ENCODE data around the gene CES2. TPM values are rescaled to one million over a fixed set of nuclear protein-coding genes. Genes with fewer than 3 reads are reported as not detected.

Gene CES2
- total and polyA plus RNA-seq, 2 of the 8 experiments (the other 6 are each of a cell fraction or from before 2014, with no cell fraction given), result 8.6 to 14.7 TPM

GRCh38 chr16:66894948-66895688 lies 40.2 kb upstream of the CES2 start:
- H2BK5ac ChIP-seq (ENCODE audit: low read depth, low read length), result no peak overlapping the region
- H3K27me3 ChIP-seq (replicated peaks in 1 of 4; ENCODE audit: control insufficient read depth in 3 of 4, extremely low read depth in 1 of 4, insufficient read depth in 3 of 4, low read length in 3 of 4), result no peaks in the 10 kb centered on the region; a peak in 1 of 7 replicates
- H3K9me3 ChIP-seq (ENCODE audit: insufficient read depth in 2 of 2, low read depth in 1 of 2, low read length in 1 of 2), result no peaks in the 10 kb centered on the region
- no peak overlapping the region for H3K27ac ChIP-seq (ENCODE audit: low read depth, low read length)
- no peaks in the 10 kb centered on the region for H3K36me3 ChIP-seq (ENCODE audit: control insufficient read depth in 2 of 4, insufficient read depth in 4 of 4, low read length in 3 of 4)
- no peak overlapping the region for H2BK120ac ChIP-seq (replicated peaks; ENCODE audit: low read depth, low read length)
- no peak overlapping the region for H3K56ac ChIP-seq (replicated peaks; ENCODE audit: insufficient read length, low read depth, low read length)
- H3K79me1 ChIP-seq (ENCODE audit: low read depth, low read length), result no peaks in the 10 kb centered on the region
- H3K18ac ChIP-seq (ENCODE audit: extremely low read depth, low read length), result no peak overlapping the region; the same call in 1 of the 2 replicates
- no peak overlapping the region for H3K14ac ChIP-seq (ENCODE audit: insufficient read length)
- no peak overlapping the region for H3K4me2 ChIP-seq (ENCODE audit: insufficient read depth in 1 of 2, low read depth in 2 of 2, low read length in 2 of 2)
- H3K4ac ChIP-seq (replicated peaks; ENCODE audit: insufficient read length, low read depth, low read length), result no peak overlapping the region
- TF ChIP-seq TBP (IDR thresholded peaks at IDR 0.05; ENCODE audit: low read depth, low read length) (0 out of 2 replicates have a peak, but pooled peaks have one; percentile 24), CHD1 (IDR thresholded peaks at IDR 0.05; ENCODE audit: low read depth, low read length) (no peak), RAD21 (IDR thresholded peaks at IDR 0.05 in 1 of 2, conservative IDR thresholded peaks at IDR 0.05 in 1 of 2; ENCODE audit: low read depth in 2 of 2, low read length in 2 of 2) (peak; percentile 95 to 96), CTBP2 (IDR thresholded peaks at IDR 0.05; ENCODE audit: borderline replicate concordance, insufficient read depth, insufficient read length, low read length) (no peak), SP2 (IDR thresholded peaks at IDR 0.05; ENCODE audit: low read length) (no peak)
- TF ChIP-seq, protein P1, sequence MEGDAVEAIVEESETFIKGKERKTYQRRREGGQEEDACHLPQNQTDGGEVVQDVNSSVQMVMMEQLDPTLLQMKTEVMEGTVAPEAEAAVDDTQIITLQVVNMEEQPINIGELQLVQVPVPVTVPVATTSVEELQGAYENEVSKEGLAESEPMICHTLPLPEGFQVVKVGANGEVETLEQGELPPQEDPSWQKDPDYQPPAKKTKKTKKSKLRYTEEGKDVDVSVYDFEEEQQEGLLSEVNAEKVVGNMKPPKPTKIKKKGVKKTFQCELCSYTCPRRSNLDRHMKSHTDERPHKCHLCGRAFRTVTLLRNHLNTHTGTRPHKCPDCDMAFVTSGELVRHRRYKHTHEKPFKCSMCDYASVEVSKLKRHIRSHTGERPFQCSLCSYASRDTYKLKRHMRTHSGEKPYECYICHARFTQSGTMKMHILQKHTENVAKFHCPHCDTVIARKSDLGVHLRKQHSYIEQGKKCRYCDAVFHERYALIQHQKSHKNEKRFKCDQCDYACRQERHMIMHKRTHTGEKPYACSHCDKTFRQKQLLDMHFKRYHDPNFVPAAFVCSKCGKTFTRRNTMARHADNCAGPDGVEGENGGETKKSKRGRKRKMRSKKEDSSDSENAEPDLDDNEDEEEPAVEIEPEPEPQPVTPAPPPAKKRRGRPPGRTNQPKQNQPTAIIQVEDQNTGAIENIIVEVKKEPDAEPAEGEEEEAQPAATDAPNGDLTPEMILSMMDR (IDR thresholded peaks at IDR 0.05; ENCODE audit: control extremely low read depth in 1 of 3, insufficient read depth in 1 of 3, low read depth in 1 of 3, low read length in 3 of 3), result peak; percentile 85 to 91 (median 91)
- DNase-seq (ENCODE audit: low read depth in 1 of 2, low spot score in 2 of 2), result peak in 1 of 2 experiments; percentile 72
- ChIA-PET CTCF (ENCODE audit: partially characterized antibody) (interaction anchor here (0.8 to 42.0 kb wide), 29 partner anchors 9 to 343 kb away, joined by 3 to 1009 read pairs (median 4); partner anchors contain the start of genes B3GNT9, CDH16, CES3 and CIAO2B), POLR2A (ENCODE audit: partially characterized antibody) (interaction anchor here (0.8 to 2.7 kb wide), 7 partner anchors 9 to 35 kb away, joined by 3 to 7 read pairs (median 4); partner anchors contain the start of gene PDP2)
- H4K91ac ChIP-seq (replicated peaks; ENCODE audit: insufficient read length, low read length), result no peak overlapping the region
- no peak overlapping the region; the same call in 1 of the 2 replicates for H4K8ac ChIP-seq (ENCODE audit: extremely low read depth, insufficient read depth, low read length)
- WGBS, 2 experiments (ENCODE audit: extremely low coverage in 1 of 2, insufficient coverage in 1 of 2, insufficient read length in 1 of 2, insufficient replicate concordance in 2 of 2, low coverage in 1 of 2, low lambda C conversion rate in 2 of 2, missing lambda C conversion rate in 1 of 2), result 63% methylated on average over 11 of the region's 11 CpGs; no CpG with 5 or more reads in 1 of the 2 experiments
- H2BK15ac ChIP-seq (ENCODE audit: low read length), result no peak overlapping the region
- H3K4me1 ChIP-seq (replicated peaks in 1 of 4; ENCODE audit: control insufficient read depth in 3 of 4, insufficient read depth in 4 of 4, low read length in 3 of 4), result peaks cover 0 to 3% (median 1%) of the 10 kb centered on the region in 4 experiments; a peak in 3 of 7 replicates
- no peak overlapping the region for H3K4me3 ChIP-seq (ENCODE audit: extremely low read depth in 1 of 4, insufficient read depth in 2 of 4, low read depth in 3 of 4, low read length in 4 of 4)
- no peak overlapping the region for H4K5ac ChIP-seq (ENCODE audit: insufficient read length, low read depth, low read length)
- no peak overlapping the region for H2AK5ac ChIP-seq (ENCODE audit: low read depth, low read length)
- no peak overlapping the region for H2BK20ac ChIP-seq (ENCODE audit: low read length)
- H3K23me2 ChIP-seq (ENCODE audit: low read depth, low read length), result no peaks in the 10 kb centered on the region
- H2BK12ac ChIP-seq (ENCODE audit: low read depth, low read length), result no peak overlapping the region
- FAIRE-seq, result peak; percentile 57
- no peak overlapping the region for H2AFZ ChIP-seq (ENCODE audit: low read length)
- no peaks in the 10 kb centered on the region for H3K79me2 ChIP-seq (ENCODE audit: control insufficient read depth in 1 of 2, insufficient read depth in 2 of 2, low read length in 2 of 2)
- no peak overlapping the region for H3K23ac ChIP-seq (ENCODE audit: insufficient read length)
- H3K9ac ChIP-seq (replicated peaks in 1 of 4; ENCODE audit: extremely low read depth in 1 of 4, low read depth in 3 of 4, low read length in 3 of 4), result no peak overlapping the region
- peaks cover 4 to 9% of the 10 kb centered on the region in 2 experiments for H4K20me1 ChIP-seq (replicated peaks in 1 of 2; ENCODE audit: control insufficient read depth in 1 of 2, insufficient read depth in 2 of 2, low read length in 2 of 2)

Data from H1 (cell line).